ENCODE measurements around the gene RPLP2.

The RPLP2 gene

DNA sequence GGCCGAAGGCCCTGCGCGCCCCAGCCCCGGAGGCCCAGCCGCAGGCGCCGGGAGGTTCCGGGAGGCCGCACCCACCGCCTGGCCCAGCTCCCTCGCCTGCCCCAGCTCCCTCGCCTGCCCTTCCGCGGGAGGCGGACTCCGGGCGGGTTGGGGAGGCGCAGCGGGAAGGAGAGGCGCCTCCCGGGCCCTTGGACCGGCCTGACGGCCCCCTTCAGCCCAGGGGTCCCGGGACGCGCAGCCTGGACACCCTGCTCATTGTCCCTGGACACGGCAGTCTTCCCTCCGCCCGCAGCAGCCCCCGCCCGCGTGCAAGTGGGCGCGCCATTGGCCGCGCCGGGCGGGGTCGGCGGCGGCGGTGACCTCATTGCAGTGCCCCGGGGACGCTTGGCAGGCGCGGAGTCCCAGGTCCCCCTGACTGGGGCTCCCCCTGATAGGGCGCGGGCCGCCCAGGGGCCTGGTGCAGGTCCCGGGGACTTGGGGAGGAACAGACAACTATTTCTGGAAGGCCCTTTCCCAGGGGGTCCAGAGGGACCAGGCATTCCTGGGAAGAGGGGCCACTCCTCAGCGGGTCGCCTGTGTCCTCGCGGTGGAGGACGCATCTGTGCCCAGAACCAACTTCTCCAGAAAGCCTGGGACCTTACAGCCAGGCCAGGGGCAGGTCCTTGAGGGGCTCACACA lies 23.5 kb downstream of the RPLP2 start (continued):
- TF ChIP-seq KLF9 (tag by site-specific recombination; IDR thresholded peaks at IDR 0.05; ENCODE audit: low read depth): peak; percentile 55

DNA sequence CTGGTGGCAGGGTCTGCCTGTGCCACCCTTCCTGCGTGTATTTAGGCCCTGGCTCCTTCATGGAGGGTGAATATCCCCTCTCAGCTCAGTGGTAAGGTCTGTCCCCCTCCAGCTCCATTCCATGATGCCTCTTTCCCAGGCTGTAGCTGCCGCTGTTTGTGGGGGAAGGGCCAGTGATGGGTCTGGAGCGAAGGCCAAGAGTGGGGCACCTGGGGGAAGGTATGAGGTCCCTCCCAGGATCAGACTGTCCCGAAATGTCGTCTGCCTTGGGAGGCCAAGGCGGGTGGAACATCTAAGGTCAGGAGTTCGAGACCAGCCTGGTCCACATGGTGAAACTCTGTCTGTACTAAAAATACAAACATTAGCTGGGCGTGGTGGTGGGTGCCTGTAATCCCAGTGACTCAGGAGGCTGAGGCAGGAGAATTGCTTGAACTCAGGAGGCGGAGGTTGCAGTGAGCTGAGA lies 24.1 kb downstream of the RPLP2 start:
- H3K4me1 ChIP-seq (ENCODE audit: control insufficient read depth, insufficient read depth, low read length): no peaks in the 10 kb centered on the region; the same call in 1 of the 2 replicates
- H3K36me3 ChIP-seq (ENCODE audit: control insufficient read depth in 2 of 2, insufficient read depth in 1 of 2, low read length in 2 of 2): peaks cover 0 to 43% of the 10 kb centered on the region in 2 experiments; a peak in 1 of 3 replicates
- peak overlapping the region; percentile 70 for H3K4me3 ChIP-seq (ENCODE audit: low read depth, low read length)
- peak overlapping the region; percentile 64; the same call in 1 of the 2 replicates for H3K27ac ChIP-seq (ENCODE audit: extremely low read depth, low read depth, low read length)
- POLR2A ChIA-PET: interaction anchor here (1.0 to 15.0 kb wide), 4 partner anchors 8 to 37 kb away, joined by 3 to 202 read pairs (median 37); partner anchors contain the start of genes PNPLA2, POLR2L and TSPAN4
- CTCF ChIA-PET: interaction anchor here (0.7 to 1.0 kb wide), 2 partner anchors 17 to 61 kb away, joined by 3 to 4 read pairs; no protein-coding TSS in a partner anchor
- H3K9me3 ChIP-seq (ENCODE audit: control insufficient read depth, insufficient read depth, low read depth, low read length): no peaks in the 10 kb centered on the region
- TF ChIP-seq, protein P1, sequence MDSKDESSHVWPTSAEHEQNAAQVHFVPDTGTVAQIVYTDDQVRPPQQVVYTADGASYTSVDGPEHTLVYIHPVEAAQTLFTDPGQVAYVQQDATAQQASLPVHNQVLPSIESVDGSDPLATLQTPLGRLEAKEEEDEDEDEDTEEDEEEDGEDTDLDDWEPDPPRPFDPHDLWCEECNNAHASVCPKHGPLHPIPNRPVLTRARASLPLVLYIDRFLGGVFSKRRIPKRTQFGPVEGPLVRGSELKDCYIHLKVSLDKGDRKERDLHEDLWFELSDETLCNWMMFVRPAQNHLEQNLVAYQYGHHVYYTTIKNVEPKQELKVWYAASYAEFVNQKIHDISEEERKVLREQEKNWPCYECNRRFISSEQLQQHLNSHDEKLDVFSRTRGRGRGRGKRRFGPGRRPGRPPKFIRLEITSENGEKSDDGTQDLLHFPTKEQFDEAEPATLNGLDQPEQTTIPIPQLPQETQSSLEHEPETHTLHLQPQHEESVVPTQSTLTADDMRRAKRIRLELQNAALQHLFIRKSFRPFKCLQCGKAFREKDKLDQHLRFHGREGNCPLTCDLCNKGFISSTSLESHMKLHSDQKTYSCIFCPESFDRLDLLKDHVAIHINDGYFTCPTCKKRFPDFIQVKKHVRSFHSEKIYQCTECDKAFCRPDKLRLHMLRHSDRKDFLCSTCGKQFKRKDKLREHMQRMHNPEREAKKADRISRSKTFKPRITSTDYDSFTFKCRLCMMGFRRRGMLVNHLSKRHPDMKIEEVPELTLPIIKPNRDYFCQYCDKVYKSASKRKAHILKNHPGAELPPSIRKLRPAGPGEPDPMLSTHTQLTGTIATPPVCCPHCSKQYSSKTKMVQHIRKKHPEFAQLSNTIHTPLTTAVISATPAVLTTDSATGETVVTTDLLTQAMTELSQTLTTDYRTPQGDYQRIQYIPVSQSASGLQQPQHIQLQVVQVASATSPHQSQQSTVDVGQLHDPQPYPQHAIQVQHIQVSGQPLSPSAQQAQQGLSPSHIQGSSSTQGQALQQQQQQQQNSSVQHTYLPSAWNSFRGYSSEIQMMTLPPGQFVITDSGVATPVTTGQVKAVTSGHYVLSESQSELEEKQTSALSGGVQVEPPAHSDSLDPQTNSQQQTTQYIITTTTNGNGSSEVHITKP (tag by site-specific recombination; IDR thresholded peaks at IDR 0.05): peak; percentile 45; the same call in 1 of the 2 replicates
- TF ChIP-seq, protein P2, sequence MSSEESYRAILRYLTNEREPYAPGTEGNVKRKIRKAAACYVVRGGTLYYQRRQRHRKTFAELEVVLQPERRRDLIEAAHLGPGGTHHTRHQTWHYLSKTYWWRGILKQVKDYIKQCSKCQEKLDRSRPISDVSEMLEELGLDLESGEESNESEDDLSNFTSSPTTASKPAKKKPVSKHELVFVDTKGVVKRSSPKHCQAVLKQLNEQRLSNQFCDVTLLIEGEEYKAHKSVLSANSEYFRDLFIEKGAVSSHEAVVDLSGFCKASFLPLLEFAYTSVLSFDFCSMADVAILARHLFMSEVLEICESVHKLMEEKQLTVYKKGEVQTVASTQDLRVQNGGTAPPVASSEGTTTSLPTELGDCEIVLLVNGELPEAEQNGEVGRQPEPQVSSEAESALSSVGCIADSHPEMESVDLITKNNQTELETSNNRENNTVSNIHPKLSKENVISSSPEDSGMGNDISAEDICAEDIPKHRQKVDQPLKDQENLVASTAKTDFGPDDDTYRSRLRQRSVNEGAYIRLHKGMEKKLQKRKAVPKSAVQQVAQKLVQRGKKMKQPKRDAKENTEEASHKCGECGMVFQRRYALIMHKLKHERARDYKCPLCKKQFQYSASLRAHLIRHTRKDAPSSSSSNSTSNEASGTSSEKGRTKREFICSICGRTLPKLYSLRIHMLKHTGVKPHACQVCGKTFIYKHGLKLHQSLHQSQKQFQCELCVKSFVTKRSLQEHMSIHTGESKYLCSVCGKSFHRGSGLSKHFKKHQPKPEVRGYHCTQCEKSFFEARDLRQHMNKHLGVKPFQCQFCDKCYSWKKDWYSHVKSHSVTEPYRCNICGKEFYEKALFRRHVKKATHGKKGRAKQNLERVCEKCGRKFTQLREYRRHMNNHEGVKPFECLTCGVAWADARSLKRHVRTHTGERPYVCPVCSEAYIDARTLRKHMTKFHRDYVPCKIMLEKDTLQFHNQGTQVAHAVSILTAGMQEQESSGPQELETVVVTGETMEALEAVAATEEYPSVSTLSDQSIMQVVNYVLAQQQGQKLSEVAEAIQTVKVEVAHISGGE (tag by site-specific recombination; conservative IDR thresholded peaks at IDR 0.05; ENCODE audit: low read depth): no peak
- TF ChIP-seq ZNF24 (tag by site-specific recombination; IDR thresholded peaks at IDR 0.05) (0 out of 2 replicates have a peak, but pooled peaks have one; percentile 18), ZNF140 (tag by site-specific recombination; IDR thresholded peaks at IDR 0.05) (no peak), BCL11B (tag by site-specific recombination; IDR thresholded peaks at IDR 0.05; ENCODE audit: low read depth) (0 out of 2 replicates have a peak, but pooled peaks have one; percentile 38), YY2 (tag by site-specific recombination; IDR thresholded peaks at IDR 0.05) (no peak), ZNF433 (tag by site-specific recombination; IDR thresholded peaks at IDR 0.05; ENCODE audit: low read depth) (no peak), SP7 (tag by site-specific recombination; IDR thresholded peaks at IDR 0.05) (peak; percentile 39; the same call in 1 of the 2 replicates), SCRT1 (tag by site-specific recombination; IDR thresholded peaks at IDR 0.05; ENCODE audit: borderline replicate concordance) (no peak), GLIS1 (tag by site-specific recombination; IDR thresholded peaks at IDR 0.05) (no peak), KLF1 (tag by site-specific recombination; IDR thresholded peaks at IDR 0.05) (peak; percentile 56), ZFP3 (tag by site-specific recombination; IDR thresholded peaks at IDR 0.05; ENCODE audit: low read depth) (no peak), ZFHX2 (tag by site-specific recombination; conservative IDR thresholded peaks at IDR 0.05) (peak; percentile 20; the same call in 1 of the 2 replicates), ZNF2 (tag by site-specific recombination; IDR thresholded peaks at IDR 0.05) (0 out of 2 replicates have a peak, but pooled peaks have one; percentile 22), ZSCAN16 (tag by site-specific recombination; IDR thresholded peaks at IDR 0.05) (no peak)
- TF ChIP-seq, protein P3, sequence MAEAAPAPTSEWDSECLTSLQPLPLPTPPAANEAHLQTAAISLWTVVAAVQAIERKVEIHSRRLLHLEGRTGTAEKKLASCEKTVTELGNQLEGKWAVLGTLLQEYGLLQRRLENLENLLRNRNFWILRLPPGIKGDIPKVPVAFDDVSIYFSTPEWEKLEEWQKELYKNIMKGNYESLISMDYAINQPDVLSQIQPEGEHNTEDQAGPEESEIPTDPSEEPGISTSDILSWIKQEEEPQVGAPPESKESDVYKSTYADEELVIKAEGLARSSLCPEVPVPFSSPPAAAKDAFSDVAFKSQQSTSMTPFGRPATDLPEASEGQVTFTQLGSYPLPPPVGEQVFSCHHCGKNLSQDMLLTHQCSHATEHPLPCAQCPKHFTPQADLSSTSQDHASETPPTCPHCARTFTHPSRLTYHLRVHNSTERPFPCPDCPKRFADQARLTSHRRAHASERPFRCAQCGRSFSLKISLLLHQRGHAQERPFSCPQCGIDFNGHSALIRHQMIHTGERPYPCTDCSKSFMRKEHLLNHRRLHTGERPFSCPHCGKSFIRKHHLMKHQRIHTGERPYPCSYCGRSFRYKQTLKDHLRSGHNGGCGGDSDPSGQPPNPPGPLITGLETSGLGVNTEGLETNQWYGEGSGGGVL (tag by site-specific recombination; IDR thresholded peaks at IDR 0.05): peak; percentile 63
- TF ChIP-seq, protein P4, sequence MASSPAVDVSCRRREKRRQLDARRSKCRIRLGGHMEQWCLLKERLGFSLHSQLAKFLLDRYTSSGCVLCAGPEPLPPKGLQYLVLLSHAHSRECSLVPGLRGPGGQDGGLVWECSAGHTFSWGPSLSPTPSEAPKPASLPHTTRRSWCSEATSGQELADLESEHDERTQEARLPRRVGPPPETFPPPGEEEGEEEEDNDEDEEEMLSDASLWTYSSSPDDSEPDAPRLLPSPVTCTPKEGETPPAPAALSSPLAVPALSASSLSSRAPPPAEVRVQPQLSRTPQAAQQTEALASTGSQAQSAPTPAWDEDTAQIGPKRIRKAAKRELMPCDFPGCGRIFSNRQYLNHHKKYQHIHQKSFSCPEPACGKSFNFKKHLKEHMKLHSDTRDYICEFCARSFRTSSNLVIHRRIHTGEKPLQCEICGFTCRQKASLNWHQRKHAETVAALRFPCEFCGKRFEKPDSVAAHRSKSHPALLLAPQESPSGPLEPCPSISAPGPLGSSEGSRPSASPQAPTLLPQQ (tag by site-specific recombination; IDR thresholded peaks at IDR 0.05): no peak
- TF ChIP-seq, protein P5, sequence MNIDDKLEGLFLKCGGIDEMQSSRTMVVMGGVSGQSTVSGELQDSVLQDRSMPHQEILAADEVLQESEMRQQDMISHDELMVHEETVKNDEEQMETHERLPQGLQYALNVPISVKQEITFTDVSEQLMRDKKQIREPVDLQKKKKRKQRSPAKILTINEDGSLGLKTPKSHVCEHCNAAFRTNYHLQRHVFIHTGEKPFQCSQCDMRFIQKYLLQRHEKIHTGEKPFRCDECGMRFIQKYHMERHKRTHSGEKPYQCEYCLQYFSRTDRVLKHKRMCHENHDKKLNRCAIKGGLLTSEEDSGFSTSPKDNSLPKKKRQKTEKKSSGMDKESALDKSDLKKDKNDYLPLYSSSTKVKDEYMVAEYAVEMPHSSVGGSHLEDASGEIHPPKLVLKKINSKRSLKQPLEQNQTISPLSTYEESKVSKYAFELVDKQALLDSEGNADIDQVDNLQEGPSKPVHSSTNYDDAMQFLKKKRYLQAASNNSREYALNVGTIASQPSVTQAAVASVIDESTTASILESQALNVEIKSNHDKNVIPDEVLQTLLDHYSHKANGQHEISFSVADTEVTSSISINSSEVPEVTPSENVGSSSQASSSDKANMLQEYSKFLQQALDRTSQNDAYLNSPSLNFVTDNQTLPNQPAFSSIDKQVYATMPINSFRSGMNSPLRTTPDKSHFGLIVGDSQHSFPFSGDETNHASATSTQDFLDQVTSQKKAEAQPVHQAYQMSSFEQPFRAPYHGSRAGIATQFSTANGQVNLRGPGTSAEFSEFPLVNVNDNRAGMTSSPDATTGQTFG (tag by site-specific recombination; IDR thresholded peaks at IDR 0.05; ENCODE audit: borderline replicate concordance): no peak
- TF ChIP-seq, protein P6, sequence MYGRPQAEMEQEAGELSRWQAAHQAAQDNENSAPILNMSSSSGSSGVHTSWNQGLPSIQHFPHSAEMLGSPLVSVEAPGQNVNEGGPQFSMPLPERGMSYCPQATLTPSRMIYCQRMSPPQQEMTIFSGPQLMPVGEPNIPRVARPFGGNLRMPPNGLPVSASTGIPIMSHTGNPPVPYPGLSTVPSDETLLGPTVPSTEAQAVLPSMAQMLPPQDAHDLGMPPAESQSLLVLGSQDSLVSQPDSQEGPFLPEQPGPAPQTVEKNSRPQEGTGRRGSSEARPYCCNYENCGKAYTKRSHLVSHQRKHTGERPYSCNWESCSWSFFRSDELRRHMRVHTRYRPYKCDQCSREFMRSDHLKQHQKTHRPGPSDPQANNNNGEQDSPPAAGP (tag by site-specific recombination; IDR thresholded peaks at IDR 0.05): peak; percentile 40; the same call in 1 of the 2 replicates

Measured in HEK293 (cell line).